ENCODE measurements around the gene SERINC2. TPM values are rescaled to one million over a fixed set of nuclear protein-coding genes. Genes with fewer than 3 reads are reported as not detected.

The SERINC2 gene
- total and polyA plus RNA-seq, 2 of the 8 experiments (the other 6 are each of a cell fraction or from before 2014, with no cell fraction given) = 31.4 to 60.0 TPM

DNA sequence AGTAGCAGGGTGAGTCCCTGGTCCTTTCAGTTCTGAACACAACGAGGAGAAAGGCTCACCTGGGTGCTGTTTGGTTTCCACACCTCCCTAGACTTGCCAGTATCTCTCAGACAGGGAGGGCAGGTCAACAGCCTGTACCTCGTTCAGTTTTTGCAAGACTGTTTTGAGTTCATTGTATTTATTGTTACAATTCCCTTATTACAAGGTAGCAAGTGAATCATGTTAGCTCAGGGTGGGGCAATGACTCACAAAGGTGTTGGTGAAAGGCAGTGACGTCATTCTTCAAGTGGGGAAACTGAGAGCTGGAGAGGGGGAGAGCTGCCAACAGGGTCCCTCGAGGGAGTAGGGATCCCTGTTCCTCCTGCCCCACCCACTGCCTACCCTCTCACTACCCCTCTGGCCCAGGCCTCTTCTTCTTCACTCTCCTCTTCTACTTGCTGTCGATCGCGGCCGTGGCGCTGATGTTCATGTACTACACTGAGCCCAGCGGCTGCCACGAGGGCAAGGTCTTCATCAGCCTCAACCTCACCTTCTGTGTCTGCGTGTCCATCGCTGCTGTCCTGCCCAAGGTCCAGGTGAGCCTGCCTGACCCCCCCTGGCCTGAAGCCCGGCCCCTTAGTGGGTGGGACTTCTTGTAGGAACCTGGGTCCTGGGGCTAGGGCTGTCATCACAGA, 13.4 kb downstream of the SERINC2 start:
- Histone ChIP-seq H3K4me2 (ENCODE audit: insufficient read depth in 1 of 2, low read depth in 2 of 2, low read length in 2 of 2) (no peak overlapping the region), H3K9me3 (ENCODE audit: insufficient read depth in 2 of 2, low read depth in 1 of 2, low read length in 1 of 2) (no peaks in the 10 kb centered on the region), H4K20me1 (replicated peaks in 1 of 2; ENCODE audit: control insufficient read depth in 1 of 2, insufficient read depth in 2 of 2, low read length in 2 of 2) (peaks cover 2 to 6% of the 10 kb centered on the region in 2 experiments), H3K4ac (replicated peaks; ENCODE audit: insufficient read length, low read depth, low read length) (no peak overlapping the region), H2BK20ac (ENCODE audit: low read length) (no peak overlapping the region), H2BK15ac (ENCODE audit: low read length) (no peak overlapping the region), H4K8ac (ENCODE audit: extremely low read depth, insufficient read depth, low read length) (no peak overlapping the region), H3K18ac (ENCODE audit: extremely low read depth, low read length) (no peak overlapping the region), H3K4me3 (ENCODE audit: extremely low read depth in 1 of 4, insufficient read depth in 2 of 4, low read depth in 3 of 4, low read length in 4 of 4) (no peak overlapping the region), H2AFZ (ENCODE audit: low read length) (no peak overlapping the region), H2AK5ac (ENCODE audit: low read depth, low read length) (no peak overlapping the region), H3K9ac (replicated peaks in 1 of 4; ENCODE audit: extremely low read depth in 1 of 4, low read depth in 3 of 4, low read length in 3 of 4) (no peak overlapping the region), H3K27ac (ENCODE audit: low read depth, low read length) (no peak overlapping the region), H3K79me2 (ENCODE audit: control insufficient read depth in 1 of 2, insufficient read depth in 2 of 2, low read length in 2 of 2) (no peaks in the 10 kb centered on the region), H3K36me3 (ENCODE audit: control insufficient read depth in 2 of 4, insufficient read depth in 4 of 4, low read length in 3 of 4) (peaks cover 0 to 12% (median 2%) of the 10 kb centered on the region in 4 experiments; a peak in 2 of 8 replicates), H3K4me1 (replicated peaks in 1 of 4; ENCODE audit: control insufficient read depth in 3 of 4, insufficient read depth in 4 of 4, low read length in 3 of 4) (peaks cover 0 to 3% (median 2%) of the 10 kb centered on the region in 4 experiments; a peak in 1 of 7 replicates), H3K14ac (ENCODE audit: insufficient read length) (no peak overlapping the region), H2BK12ac (ENCODE audit: low read depth, low read length) (no peak overlapping the region), H4K5ac (ENCODE audit: insufficient read length, low read depth, low read length) (no peak overlapping the region), H3K23me2 (ENCODE audit: low read depth, low read length) (no peaks in the 10 kb centered on the region), H3K23ac (ENCODE audit: insufficient read length) (no peak overlapping the region), H2BK5ac (ENCODE audit: low read depth, low read length) (no peak overlapping the region), H3K56ac (replicated peaks; ENCODE audit: insufficient read length, low read depth, low read length) (no peak overlapping the region), H4K91ac (replicated peaks; ENCODE audit: insufficient read length, low read length) (no peak overlapping the region), H2BK120ac (replicated peaks; ENCODE audit: low read depth, low read length) (no peak overlapping the region), H3K27me3 (replicated peaks in 1 of 4; ENCODE audit: control insufficient read depth in 3 of 4, extremely low read depth in 1 of 4, insufficient read depth in 3 of 4, low read length in 3 of 4) (no peaks in the 10 kb centered on the region), H3K79me1 (ENCODE audit: low read depth, low read length) (no peaks in the 10 kb centered on the region)
- ChIA-PET CTCF (ENCODE audit: partially characterized antibody) (interaction anchor here (2.0 to 19.2 kb wide), 4 partner anchors 14 to 123 kb away, joined by 5 to 415 read pairs (median 74); partner anchors contain the start of genes FABP3 and SERINC2), POLR2A (ENCODE audit: partially characterized antibody) (no interaction called here)
- FAIRE-seq = no peak
- WGBS, 2 experiments (ENCODE audit: extremely low coverage in 1 of 2, insufficient coverage in 1 of 2, insufficient read length in 1 of 2, insufficient replicate concordance in 2 of 2, low coverage in 1 of 2, low lambda C conversion rate in 2 of 2, missing lambda C conversion rate in 1 of 2) = 80% methylated on average over 14 of the region's 14 CpGs; no CpG with 5 or more reads in 1 of the 2 experiments
- no peak for DNase-seq (ENCODE audit: low read depth in 1 of 2, low spot score in 2 of 2)
- TF ChIP-seq CREB1 (IDR thresholded peaks at IDR 0.05) (no peak), GABPA (IDR thresholded peaks at IDR 0.05; ENCODE audit: borderline replicate concordance, insufficient read depth, low read length) (no peak), SIRT6 (IDR thresholded peaks at IDR 0.05; ENCODE audit: low read length) (no peak), TEAD4 (IDR thresholded peaks at IDR 0.05; ENCODE audit: low read depth, low read length) (no peak), SIX5 (IDR thresholded peaks at IDR 0.05; ENCODE audit: low read depth, low read length) (no peak), FOSL1 (IDR thresholded peaks at IDR 0.05; ENCODE audit: insufficient read depth, low read depth, low read length) (no peak), SRF (IDR thresholded peaks at IDR 0.05; ENCODE audit: low read depth, low read length) (no peak), MAFK (IDR thresholded peaks at IDR 0.05; ENCODE audit: low read depth, low read length) (no peak), POLR2AphosphoS5 (IDR thresholded peaks at IDR 0.05; ENCODE audit: low read depth, low read length) (no peak), SP2 (IDR thresholded peaks at IDR 0.05; ENCODE audit: low read length) (no peak), JUN (IDR thresholded peaks at IDR 0.05; ENCODE audit: low read depth, low read length) (no peak), CHD1 (IDR thresholded peaks at IDR 0.05; ENCODE audit: low read depth, low read length) (no peak), POLR2A (IDR thresholded peaks at IDR 0.05; ENCODE audit: control extremely low read depth in 1 of 2, low read depth in 2 of 2, low read length in 2 of 2) (no peak)
- TF ChIP-seq, protein P1, sequence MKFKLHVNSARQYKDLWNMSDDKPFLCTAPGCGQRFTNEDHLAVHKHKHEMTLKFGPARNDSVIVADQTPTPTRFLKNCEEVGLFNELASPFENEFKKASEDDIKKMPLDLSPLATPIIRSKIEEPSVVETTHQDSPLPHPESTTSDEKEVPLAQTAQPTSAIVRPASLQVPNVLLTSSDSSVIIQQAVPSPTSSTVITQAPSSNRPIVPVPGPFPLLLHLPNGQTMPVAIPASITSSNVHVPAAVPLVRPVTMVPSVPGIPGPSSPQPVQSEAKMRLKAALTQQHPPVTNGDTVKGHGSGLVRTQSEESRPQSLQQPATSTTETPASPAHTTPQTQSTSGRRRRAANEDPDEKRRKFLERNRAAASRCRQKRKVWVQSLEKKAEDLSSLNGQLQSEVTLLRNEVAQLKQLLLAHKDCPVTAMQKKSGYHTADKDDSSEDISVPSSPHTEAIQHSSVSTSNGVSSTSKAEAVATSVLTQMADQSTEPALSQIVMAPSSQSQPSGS (IDR thresholded peaks at IDR 0.05; ENCODE audit: low read length) = no peak
